ENCODE data around the gene AHRR.
"Not testable (repeated sequence)": the region's sequence is repeated elsewhere in the genome, so short reads cannot be mapped to it uniquely, and the experiment has no call there.

Gene AHRR

GRCh38 chr5:306011-306805 is 15.3 kb upstream of the AHRR start:
- ATAC-seq = no peak

DNA sequence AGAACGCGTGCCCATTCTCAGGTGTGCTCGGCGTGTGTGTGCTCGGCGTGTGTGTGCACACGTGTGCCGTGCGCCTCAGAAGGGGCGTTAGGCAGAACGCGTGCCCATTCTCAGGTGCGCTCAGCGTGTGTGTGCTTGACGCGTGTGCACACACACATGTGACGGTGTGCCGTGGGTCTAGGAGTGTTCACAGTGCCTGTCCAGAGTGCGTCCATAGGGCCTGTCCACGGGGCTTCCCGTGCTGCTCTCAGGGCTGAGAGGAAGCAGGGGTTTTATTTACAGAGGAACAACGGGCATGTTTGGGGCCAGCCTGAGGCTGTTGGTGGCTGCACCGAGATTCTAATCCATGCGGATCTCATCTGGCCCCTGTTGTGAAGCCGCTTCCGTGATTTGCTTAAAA is 14.2 kb upstream of the AHRR start:
- ATAC-seq = no peak

- no peak for ATAC-seq
Observed at GRCh38 chr5:307794-308579, 13.5 kb upstream of the AHRR start.

DNA sequence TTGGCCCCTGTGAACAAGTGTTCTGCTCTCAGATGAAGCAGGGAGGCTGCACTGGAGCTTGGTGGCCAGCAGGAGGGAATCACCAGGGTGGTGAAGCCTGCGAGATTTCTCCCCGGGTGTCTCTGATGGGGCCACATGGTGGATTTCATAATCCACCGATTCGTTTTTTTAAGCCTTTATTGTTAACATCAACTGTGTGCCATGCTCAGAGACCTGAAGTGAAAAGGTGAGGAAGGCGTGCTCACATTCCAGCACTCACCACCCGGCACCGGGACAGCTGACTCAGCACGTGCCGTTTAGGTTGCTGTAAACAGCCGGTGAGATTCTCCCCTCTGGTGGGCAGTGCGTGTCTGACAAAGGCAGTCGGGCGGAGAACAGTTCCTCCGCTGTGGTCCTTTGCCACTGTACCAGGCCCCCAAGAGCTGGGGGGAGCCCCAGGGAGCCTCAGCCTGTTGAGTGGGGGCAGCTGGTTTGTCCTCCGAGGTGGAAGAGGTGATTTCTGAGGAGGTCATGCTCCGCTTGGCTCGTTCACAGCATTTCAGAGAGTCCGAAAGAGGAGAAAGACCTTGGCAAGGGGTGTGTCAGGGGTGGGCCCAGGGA is 12.7 kb upstream of the AHRR start:
- no peak for ATAC-seq

DNA sequence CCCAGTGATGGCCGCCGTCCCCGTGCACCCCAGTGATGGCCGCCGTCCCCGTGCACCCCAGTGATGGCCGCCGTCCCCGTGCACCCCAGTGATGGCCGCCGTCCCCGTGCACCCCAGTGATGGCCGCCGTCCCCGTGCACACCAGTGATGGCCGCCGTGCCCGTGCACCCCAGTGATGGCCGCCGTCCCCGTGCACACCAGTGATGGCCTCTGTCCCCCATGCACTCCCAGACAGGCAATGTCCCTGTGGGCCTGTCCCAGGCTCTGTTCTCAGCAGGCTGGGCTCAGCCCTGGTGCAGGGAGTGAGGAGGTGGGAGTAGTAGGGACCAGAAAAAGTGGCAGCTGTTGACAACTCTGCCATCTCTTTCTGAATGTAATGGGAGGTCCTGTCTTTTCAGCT is 11.7 kb upstream of the AHRR start:
- not testable (repeated sequence) for ATAC-seq

GRCh38 chr5:310516-310915 is 11.0 kb upstream of the AHRR start:
- no peak for ATAC-seq

DNA sequence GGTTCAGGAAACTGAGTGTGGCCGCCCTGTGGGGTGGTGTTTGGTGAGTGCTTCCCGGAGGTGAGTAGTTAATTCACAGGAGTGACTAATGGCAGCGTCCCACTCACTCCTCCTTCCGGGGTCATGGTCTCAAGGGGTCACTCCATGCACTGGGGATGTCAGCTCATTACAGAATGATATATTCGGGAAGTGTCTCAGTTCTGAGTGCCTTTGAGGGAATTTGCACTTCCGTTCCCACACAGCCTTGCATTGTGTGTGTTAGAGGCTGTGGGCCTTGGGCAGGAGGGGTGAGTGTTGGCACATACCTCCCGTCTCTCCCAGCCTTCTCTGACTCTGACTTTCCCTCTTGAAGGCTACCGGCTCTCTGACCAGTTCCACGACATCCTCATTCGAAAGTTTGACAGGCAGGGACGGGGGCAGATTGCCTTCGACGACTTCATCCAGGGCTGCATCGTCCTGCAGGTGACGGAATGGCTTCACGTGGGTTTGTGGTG is 10.5 kb upstream of the AHRR start:
- ATAC-seq = no peak

- ATAC-seq = no peak
Observed at GRCh38 chr5:311963-312362, 9.6 kb upstream of the AHRR start.

DNA sequence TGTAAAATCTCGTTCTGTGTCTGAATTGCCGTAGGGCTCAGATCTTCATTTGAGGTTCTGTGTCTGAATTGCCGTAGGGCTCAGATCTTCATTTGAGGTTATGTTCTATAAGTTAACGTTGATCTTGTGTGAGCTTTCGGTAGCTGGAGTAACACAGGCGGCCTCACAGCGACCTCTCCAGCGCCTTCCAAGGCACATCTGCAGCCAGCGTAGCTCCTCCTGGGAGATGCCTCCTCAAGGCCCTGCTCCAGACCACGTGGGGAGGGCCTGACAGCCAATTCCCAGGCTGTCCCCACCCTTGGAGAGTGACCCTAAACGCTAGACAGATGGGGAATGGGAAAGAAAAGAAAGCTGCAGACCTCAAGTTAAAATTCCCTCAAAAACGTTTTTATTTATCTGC is 8.7 kb upstream of the AHRR start:
- no peak for ATAC-seq

GRCh38 chr5:313265-313664 is 8.2 kb upstream of the AHRR start:
- ATAC-seq = no peak

DNA sequence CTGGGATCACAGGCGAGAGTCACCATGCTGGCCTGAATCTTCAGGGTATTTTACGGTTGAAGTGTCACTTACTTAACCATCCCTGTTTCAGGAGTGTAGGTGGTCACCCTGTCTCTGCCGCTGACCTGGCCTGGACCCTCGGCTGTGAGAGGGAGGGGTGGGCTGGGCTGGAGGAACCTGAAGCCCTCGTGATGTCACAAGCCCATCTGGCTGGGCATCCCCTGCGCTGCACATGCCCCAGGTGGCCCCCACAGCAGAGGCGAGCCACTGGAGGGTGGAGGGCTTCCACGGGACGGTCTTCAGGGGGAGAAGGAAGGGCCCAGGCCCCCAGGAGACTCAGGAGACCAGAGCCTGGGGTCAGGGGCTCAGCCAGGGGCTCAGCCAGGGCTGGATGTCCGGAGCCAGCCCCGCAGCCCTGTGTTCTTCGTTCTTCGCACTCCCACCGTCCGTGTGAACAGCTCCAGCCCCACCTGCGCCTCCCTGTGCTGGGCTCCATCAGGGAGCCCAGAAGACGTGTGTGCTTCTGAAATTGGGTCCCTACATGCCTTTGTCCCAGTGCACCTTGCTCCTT is 7.6 kb upstream of the AHRR start:
- no peak for ATAC-seq

DNA sequence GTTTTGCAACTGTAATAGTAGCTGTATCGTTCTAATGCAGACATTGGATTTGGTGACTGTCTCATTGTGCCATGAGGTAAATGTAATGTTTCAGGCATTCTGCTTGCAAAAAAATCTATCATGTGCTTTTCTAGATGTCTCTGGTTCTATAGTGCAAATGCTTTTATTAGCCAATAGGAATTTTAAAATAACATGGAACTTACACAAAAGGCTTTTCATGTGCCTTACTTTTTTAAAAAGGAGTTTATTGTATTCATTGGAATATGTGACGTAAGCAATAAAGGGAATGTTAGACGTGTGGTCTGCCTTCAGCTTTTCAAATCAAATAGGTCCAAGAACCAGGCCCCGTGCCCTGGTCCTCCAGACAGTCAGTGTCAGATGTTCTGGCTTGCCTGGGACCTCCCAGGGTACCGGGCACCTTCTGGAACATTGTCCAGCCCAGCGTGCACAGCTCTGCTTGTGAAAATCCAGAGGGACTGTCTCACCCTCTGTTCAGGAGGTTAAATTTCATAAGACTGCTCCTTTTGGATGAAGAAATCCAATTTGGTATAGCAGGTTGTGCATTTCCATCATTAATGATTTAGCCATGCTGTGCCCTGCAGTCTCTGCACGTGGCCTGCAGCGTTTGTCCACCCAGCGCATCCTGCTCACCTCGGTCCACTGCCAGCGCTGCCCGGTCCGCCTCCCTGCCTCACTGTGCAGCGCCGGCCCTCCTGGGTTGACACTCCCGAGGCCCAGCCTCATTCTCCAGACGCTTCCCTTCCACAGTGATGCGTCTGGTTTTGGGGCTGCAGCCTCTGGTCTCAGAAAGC is 6.6 kb upstream of the AHRR start:
- ATAC-seq = no peak

DNA sequence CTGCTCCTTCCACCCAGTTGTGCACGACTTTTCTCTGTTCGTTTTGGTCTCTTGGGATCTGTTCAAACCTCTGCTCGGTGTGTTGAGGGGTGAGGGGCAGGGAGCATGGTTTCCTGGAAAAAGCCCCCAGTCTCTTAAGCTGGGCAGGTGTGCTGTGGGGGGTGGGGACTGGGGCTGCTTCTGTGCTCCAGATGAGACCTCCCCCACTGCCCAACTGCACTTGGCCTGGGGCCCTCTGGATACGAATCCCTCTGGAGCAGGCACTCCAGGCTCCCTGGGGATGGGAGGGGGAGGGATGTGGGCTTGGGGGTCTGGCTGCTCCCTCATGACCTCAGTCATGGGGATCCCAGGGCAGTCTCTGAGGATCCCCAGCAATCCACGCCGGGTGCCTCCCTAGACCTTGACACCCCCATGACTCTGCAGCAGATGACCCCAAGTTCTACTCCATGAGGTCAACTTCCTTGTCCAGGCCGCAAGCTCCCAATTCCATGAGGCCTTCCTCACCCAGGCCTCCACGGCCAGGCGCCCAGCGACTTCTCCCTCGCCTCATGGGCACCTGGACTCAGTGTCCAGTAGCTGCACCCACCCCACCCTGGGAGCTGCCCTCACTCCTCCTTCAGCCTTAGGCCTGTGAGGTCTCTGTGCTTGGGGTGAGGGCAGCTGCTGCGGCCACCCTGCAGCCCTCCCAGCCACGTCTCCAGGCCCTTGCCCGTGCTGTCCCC is 5.9 kb upstream of the AHRR start:
- ATAC-seq = no peak

GRCh38 chr5:316210-317085 is 5.1 kb upstream of the AHRR start:
- no peak for ATAC-seq

DNA sequence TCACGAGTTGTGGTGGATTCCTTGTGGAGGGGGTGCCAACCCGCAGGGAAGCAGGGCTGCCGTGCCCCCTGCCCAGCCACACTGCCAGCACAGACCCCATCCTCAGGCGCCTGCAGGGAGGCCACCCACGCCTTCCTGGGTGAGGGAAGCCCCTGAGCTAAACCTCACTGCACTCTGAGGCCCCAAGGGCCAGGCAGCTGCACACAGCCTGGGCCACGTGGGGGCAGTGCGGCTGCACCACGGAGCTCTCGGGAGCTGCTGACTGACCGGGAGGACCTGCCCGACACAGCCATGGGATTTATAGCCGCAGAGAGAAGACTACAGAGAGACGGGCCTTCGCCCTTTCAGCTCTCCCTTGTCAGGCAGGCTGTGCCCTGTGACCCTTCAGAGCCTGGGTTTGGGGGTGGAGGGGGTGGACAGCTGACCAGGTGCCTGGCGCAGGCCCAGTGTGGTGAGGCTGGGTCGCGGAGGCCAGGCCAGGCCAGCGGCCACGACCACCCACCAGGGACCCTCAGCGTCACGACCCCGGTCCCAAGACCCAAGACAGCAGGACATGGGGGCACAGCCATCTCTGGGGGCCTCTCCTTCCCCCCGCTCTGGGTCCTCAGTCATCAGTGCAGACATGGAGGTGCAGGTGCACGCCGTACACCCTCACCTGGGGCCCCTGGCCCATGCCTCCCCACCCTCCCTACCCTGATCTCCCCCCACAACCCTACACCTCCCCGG is 4.3 kb upstream of the AHRR start:
- ATAC-seq = peak; percentile 50 to 56

DNA sequence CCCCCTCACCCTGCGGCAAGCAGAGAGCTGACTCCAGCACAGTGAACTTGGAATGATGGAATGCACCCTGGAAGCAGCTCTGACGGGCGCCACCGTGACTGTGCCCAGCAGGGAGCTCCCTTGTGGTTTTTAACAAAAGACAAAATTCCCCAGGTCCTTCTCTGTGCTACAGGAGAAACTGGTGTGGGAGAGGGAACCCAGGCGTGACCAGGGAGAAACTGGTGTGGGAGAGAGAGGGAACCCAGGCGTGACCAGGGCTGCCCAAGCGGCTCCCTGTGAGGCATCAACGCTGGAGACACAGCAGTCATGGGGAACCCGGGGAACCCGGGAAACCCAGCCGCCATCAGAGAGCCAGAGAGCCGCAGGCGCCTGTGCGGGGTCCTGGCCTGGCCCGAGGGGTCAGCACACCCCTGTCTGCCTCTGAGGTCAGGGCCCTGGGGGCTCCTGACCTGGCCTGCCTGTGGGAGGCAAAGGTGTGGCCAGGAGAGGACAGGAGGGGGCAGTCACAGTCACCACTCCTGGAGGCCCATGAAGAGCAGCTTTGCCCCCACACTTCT is 3.1 kb upstream of the AHRR start:
- no peak for ATAC-seq

DNA sequence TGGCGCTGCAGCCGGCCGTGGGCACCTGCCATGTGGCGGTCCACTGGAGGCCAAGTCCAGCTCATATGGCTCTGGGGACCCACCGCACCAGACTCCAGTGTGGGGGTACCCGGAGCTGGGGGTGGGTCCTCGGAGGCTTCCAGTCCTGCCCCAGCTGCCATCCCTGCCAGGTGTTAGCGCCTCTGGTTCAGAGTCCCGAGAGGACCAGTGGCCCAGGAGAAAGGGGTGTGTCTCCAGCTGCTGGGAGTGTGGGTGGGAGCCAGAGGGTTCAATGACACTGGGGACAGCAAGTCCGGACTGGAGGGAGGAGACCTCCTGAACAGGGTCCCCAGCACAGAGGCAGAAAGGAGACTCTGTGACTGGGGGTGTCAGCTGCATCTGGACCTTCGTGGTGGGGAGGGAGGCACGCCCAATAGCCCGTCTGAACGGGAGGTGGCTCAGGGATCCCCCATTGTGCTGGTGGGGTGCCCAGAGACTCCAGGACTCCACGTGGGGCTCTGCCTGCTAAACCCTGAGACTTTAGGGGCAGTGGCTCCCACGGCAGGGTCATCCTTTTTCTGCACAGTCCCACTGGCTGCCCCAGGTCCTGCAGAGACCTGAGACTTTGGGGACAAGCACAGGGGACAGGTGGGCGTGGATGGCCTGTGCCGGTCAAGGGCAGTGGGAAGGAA is 2.4 kb upstream of the AHRR start:
- no peak for ATAC-seq

DNA sequence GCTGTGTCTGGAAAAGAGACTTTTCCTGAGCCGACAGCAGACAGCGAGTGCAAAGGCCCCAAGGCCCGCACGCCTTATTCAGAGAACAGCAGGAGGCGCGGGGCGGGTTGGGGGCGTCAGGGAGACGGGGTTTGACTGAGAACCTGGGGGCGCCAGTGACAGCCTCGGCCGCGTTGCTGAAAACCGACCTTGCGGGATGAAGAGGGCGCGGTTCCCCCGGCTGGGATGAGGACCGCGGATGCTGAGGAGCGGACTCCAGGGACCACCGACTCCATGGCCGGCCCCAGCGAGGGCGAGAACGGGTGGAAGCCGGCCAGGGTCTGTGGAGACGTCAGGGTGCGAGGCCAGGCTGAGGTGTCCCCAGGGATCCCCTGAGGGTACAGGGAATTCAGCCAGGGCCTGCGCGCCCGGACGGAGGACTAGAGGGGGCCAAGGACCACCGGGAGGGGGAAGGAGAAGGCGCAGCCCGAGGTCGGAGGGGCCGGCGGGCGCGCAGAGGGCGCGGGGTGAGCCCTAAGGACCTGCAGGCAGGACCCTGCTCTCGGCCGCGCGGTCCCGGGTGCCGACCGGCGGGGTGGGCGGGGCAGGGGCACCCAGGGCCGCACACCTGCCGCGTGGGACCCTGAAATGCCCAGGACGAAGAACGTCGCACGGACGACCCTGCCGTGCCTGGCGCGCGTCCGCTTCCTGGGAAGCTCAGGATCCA is 837 bp upstream of the AHRR start:
- ATAC-seq = no peak

Data from activated CD4-positive, CD25-positive, alpha-beta regulatory T cell treated with anti-CD3 and anti-CD28 coated beads, Interleukin-2, amount 50 U/mL, for 24 hours (primary cell).